ENCODE measurements around the gene LAMA3.

GRCh38 chr18:23908827-23909226 is 219.6 kb downstream of the LAMA3 start:
- TF ChIP-seq POLR2AphosphoS5 (IDR thresholded peaks at IDR 0.05; ENCODE audit: low read depth): no peak
- TF ChIP-seq CTCF (conservative IDR thresholded peaks at IDR 0.05; ENCODE audit: low read depth in 2 of 2): no peak
- TF ChIP-seq ETS1 (IDR thresholded peaks at IDR 0.05): no peak
- TF ChIP-seq EZH2phosphoT487 (IDR thresholded peaks at IDR 0.05; ENCODE audit: unreplicated experiment): no peak
- no peak for TF ChIP-seq ZNF462 (CRISPR knock-in tag; IDR thresholded peaks at IDR 0.05)
- no peak for TF ChIP-seq EZH2 (IDR thresholded peaks at IDR 0.05; ENCODE audit: low read depth, unreplicated experiment)
- TF ChIP-seq REST (IDR thresholded peaks at IDR 0.05; ENCODE audit: unreplicated experiment): no peak
